Measurements from ENCODE around the gene RNF19B. TPM values are rescaled to one million over a fixed set of nuclear protein-coding genes. Genes with fewer than 3 reads are reported as not detected.

RNF19B gene
- total RNA-seq, 2 donors from 2014 or later = 17.8 TPM

DNA sequence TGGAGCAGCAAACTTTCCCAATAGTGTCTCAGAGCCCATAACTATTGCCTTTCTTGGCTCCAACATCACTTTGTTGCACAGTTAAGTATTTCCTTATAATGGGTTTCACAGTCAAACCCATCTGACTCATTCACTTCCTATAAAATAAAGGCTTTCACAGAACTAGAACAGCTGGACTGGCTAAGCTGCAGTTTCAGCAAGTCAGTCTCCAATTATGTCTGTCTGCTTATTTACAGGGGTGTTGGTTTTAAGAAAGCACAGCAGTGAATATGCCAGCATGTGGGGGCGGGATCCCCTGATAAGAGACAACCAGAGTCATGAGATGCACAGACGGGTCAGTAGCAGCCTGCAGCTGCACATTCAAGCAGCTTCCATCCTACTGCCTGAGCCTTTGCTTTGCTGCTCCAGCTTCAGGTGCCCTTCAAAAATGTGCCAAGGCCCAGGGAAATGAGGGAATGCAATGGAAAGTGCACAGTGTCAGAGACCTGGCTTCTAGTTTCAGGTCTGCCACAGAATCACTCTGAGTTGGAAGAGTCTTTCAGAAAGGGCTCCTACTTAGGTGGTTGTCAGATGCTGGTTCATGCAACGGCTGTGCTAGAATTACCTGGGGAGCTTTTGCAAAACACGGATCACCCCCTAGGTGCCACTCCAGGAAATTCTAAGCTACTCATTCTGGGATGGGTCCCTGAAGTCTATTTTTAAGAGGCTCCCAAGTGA lies 24.8 kb downstream of the RNF19B start:
- no peaks in the 10 kb centered on the region for H3K27me3 ChIP-seq (ENCODE audit: control insufficient read depth, insufficient read depth, low read length, poor library complexity, severe bottlenecking)
- Mint-ChIP-seq H3K27ac (no peak overlapping the region), H3K4me3 (no peak overlapping the region), H3K9me3 (no peaks in the 10 kb centered on the region), H3K27me3 (ENCODE audit: insufficient read depth) (no peaks in the 10 kb centered on the region), H3K36me3 (ENCODE audit: low read depth) (peaks cover 69% of the 10 kb centered on the region), H3K4me1 (no peaks in the 10 kb centered on the region)
- no peaks in the 10 kb centered on the region for H3K9me3 ChIP-seq (ENCODE audit: control insufficient read depth, low read length)
- no peak overlapping the region for H3K9ac ChIP-seq (ENCODE audit: extremely low read depth, low read length, poor library complexity, severe bottlenecking)
- WGBS, 2 experiments (ENCODE audit: insufficient coverage in 1 of 2, insufficient read length in 1 of 2) = 93 to 96% methylated on average over 3 to 4 of the region's 4 CpGs
- H3K36me3 ChIP-seq (ENCODE audit: control insufficient read depth, insufficient read depth, low read length) = peaks cover 95% of the 10 kb centered on the region
- no peak overlapping the region for H3K27ac ChIP-seq (ENCODE audit: low read depth, low read length)
- DNase-seq = no peak
- H3K4me1 ChIP-seq (ENCODE audit: control insufficient read depth, insufficient read depth, low read length) = no peaks in the 10 kb centered on the region
- no peak overlapping the region for H3K4me3 ChIP-seq (ENCODE audit: low read length)
- TF ChIP-seq, protein P1, sequence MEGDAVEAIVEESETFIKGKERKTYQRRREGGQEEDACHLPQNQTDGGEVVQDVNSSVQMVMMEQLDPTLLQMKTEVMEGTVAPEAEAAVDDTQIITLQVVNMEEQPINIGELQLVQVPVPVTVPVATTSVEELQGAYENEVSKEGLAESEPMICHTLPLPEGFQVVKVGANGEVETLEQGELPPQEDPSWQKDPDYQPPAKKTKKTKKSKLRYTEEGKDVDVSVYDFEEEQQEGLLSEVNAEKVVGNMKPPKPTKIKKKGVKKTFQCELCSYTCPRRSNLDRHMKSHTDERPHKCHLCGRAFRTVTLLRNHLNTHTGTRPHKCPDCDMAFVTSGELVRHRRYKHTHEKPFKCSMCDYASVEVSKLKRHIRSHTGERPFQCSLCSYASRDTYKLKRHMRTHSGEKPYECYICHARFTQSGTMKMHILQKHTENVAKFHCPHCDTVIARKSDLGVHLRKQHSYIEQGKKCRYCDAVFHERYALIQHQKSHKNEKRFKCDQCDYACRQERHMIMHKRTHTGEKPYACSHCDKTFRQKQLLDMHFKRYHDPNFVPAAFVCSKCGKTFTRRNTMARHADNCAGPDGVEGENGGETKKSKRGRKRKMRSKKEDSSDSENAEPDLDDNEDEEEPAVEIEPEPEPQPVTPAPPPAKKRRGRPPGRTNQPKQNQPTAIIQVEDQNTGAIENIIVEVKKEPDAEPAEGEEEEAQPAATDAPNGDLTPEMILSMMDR (conservative IDR thresholded peaks at IDR 0.05) = no peak

DNA sequence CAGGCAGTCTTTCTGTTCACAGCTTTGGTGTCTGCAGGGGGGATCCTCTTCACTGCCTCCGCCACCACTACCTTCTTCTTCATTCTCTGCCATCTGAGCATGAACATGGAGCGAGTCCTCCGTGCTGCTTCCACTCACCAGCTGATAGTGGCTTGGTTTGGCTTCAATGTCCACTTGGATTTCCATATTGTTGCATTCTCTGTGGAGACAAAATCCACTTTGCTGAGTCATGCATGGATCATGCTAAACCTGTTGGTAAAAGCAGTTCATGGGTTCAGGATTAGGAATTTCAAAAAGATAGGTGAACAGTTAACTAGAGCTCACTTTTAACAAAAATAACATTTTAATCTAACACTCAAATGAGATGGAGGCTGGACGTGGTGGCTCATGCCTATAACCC lies 27.5 kb downstream of the RNF19B start:
- H3K27ac Mint-ChIP-seq = no peak overlapping the region
- H3K4me1 Mint-ChIP-seq = peaks cover 7% of the 10 kb centered on the region
- no peak for DNase-seq
- H3K9me3 Mint-ChIP-seq = no peaks in the 10 kb centered on the region
- Histone ChIP-seq H3K36me3 (ENCODE audit: control insufficient read depth, insufficient read depth, low read length) (peaks cover 68% of the 10 kb centered on the region), H3K9ac (ENCODE audit: extremely low read depth, low read length, poor library complexity, severe bottlenecking) (no peak overlapping the region), H3K4me3 (ENCODE audit: low read length) (no peak overlapping the region), H3K27me3 (ENCODE audit: control insufficient read depth, insufficient read depth, low read length, poor library complexity, severe bottlenecking) (no peaks in the 10 kb centered on the region), H3K4me1 (ENCODE audit: control insufficient read depth, insufficient read depth, low read length) (peaks cover 6% of the 10 kb centered on the region), H3K9me3 (ENCODE audit: control insufficient read depth, low read length) (no peaks in the 10 kb centered on the region), H3K27ac (ENCODE audit: low read depth, low read length) (no peak overlapping the region)
- H3K36me3 Mint-ChIP-seq (ENCODE audit: low read depth) = peaks cover 44% of the 10 kb centered on the region
- 91 to 95% methylated on average over 4 of the region's 4 CpGs for WGBS, 2 experiments (ENCODE audit: insufficient coverage in 1 of 2, insufficient read length in 1 of 2)
- no peaks in the 10 kb centered on the region for H3K27me3 Mint-ChIP-seq (ENCODE audit: insufficient read depth)
- TF ChIP-seq, protein P1 (conservative IDR thresholded peaks at IDR 0.05) = no peak
- H3K4me3 Mint-ChIP-seq = no peak overlapping the region

DNA sequence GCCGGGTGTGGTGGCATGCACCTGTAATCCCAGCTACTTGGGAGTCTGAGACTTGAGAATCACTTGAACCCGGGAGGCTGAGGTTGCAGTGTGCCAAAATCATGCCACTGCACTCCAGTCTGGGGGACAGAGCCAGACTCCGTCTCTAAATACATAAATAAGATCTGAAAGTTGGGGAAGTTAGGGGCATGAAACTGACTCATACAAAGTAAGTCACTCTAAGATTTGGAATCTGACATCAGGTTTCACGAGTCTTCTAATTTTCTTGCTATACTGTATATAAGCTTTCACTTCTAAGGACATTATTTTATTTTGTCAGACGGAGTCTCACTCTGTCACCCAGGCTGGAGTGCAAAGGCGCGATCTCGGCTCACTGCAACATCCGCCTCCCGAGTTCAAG lies 30.1 kb downstream of the RNF19B start:
- H3K36me3 Mint-ChIP-seq (ENCODE audit: low read depth) = peaks cover 28% of the 10 kb centered on the region

More for the DNA sequence above, 30.1 kb downstream of the RNF19B start:
- 96 to 97% methylated on average over 10 of the region's 10 CpGs for WGBS, 2 experiments (ENCODE audit: insufficient coverage in 1 of 2, insufficient read length in 1 of 2)
- no peak overlapping the region for H3K4me3 Mint-ChIP-seq
- DNase-seq = no peak
- no peaks in the 10 kb centered on the region for H3K27me3 ChIP-seq (ENCODE audit: control insufficient read depth, insufficient read depth, low read length, poor library complexity, severe bottlenecking)
- no peaks in the 10 kb centered on the region for H3K9me3 Mint-ChIP-seq
- H3K9ac ChIP-seq (ENCODE audit: extremely low read depth, low read length, poor library complexity, severe bottlenecking) = no peak overlapping the region
- peaks cover 7% of the 10 kb centered on the region for H3K4me1 Mint-ChIP-seq
- TF ChIP-seq, protein P1 (conservative IDR thresholded peaks at IDR 0.05) = no peak
- no peaks in the 10 kb centered on the region for H3K9me3 ChIP-seq (ENCODE audit: control insufficient read depth, low read length)
- peaks cover 11% of the 10 kb centered on the region for H3K27me3 Mint-ChIP-seq (ENCODE audit: insufficient read depth)
- H3K36me3 ChIP-seq (ENCODE audit: control insufficient read depth, insufficient read depth, low read length) = peaks cover 44% of the 10 kb centered on the region
- H3K27ac Mint-ChIP-seq = no peak overlapping the region
- no peak overlapping the region for H3K27ac ChIP-seq (ENCODE audit: low read depth, low read length)
- H3K4me1 ChIP-seq (ENCODE audit: control insufficient read depth, insufficient read depth, low read length) = peaks cover 6% of the 10 kb centered on the region
- no peak overlapping the region for H3K4me3 ChIP-seq (ENCODE audit: low read length)
